GM21390 (cell line): ENCODE measurements around the gene WIZ.
A peak's percentile ranks its signal among the peaks of the same experiment; 100 is the strongest.

Experiments used
- ATAC-seq: cut with Tn5 transposase; IDR thresholded peaks from one replicate; pipeline ENCODE4 v1.9.1; 2021; ENCODE audit not compliant: unreplicated experiment

The WIZ gene

DNA sequence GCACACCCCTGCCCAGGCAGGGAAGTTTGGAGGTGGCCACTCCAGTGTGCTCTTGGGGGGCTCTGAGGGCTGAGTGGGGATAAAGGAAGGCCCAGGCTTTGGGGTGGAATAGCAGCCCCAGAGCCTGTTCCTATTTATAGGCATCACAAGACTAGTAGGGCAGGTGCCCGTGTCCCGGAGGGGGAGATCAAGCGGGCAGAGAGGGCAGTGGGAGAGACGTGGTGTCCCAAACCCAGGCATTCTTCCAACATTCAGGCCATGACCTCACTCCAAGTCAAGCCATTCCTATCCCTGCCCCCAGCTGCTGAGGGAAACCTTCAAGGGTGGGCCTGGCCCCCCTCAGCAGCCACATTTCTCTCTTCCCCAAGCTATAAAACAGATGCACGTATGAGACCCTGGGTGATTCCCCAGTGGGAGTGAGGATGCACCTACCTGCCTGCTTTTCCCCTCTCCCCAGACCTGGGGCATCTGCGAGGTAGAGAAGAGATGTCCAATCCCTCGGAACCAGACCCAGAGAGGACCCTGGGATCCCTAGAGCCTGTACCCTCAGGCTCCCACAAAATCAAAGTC lies 3.9 kb downstream of the WIZ start:
- no peak for ATAC-seq

DNA sequence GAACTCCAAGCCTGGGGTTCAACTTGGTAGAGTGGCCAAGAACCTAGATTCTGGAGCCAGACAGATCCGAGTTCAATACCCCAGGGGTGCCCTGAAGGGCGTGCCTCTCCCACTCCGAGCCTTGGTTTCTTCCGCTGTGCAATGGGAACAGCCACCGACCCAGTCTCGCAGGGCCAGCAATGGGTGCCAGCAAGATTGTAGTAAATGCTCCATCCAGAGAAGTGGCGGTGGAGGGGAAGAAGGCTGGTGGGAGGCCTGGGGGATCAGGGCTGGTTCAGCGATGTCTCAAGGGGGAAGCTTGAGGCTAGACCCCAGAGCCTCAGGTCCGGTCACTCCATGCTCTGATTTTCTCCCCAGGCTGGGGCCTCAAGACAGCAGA lies 4.5 kb downstream of the WIZ start:
- no peak for ATAC-seq

DNA sequence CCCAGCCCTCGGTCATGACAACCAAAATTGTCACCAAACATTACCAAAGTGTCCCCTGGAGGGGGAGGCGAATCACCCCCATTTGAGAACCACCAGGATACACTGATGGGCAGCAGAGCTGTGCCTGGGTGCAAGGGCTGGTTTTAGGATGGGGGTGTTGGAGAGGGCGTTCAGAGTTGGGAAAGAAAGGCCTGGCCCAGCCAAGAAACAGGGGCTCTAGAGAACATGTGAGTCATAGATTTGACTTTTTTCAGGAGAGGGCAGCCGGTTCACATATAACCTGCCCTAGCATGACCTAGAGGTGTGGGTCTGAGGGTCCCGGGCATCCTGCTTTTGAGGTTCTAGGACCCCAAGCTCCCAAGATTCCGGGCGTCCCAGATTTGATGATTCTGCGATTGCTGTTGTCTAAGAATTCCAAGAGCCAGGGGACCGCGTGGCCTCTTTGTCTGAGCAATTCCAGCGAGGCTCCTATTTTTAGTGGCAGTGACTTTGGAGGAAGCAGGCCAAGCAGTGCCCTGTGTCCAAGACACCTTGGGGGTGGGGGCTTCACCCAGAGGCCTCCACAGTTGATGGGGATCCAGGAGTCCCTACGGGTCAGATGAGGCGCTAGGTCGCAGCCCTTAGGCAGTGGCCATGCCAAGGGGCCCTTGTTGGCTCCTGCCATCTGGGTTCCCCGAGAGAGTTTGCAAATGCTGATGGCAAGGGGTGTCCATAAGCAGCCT lies 5.1 kb downstream of the WIZ start:
- ATAC-seq: no peak

DNA sequence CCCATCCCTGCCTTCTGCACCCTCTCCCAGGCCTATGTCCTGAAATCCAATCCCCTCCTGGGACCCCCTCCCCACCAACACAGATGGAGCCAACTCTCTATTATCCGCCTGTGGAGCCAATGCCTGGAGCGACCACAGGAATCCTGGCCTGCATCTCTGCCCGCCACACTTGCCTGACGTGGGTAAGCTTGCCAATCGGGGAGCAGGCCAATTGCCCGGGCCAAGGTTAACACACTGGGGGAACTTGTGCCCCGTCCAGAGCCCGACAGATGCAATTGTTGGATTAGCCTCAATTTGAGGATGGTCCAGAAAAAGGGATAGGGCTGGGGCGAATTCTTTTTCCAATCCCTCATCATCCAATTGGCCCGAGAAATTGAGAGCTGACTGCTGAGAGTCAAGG lies 5.9 kb downstream of the WIZ start:
- ATAC-seq: no peak

DNA sequence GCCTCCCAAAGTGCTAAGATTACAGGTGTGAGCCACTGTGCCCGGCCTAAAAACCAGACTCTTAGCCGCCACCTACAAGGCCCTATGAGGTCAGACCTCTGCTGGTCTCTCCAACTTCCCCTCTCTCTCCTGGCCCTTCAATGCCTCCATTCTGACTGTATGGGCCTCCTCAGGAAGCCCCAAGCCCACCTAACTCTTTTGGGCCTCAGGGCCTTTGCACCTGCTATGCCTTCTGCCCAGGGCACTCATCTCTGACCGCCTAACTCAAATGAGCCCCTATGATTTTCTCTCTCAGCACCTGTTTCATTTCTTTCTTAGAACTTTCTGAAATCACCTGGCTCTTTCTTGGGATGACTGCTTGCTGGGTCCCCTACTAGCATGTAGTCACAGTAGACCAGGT lies 6.4 kb downstream of the WIZ start:
- no peak for ATAC-seq

DNA sequence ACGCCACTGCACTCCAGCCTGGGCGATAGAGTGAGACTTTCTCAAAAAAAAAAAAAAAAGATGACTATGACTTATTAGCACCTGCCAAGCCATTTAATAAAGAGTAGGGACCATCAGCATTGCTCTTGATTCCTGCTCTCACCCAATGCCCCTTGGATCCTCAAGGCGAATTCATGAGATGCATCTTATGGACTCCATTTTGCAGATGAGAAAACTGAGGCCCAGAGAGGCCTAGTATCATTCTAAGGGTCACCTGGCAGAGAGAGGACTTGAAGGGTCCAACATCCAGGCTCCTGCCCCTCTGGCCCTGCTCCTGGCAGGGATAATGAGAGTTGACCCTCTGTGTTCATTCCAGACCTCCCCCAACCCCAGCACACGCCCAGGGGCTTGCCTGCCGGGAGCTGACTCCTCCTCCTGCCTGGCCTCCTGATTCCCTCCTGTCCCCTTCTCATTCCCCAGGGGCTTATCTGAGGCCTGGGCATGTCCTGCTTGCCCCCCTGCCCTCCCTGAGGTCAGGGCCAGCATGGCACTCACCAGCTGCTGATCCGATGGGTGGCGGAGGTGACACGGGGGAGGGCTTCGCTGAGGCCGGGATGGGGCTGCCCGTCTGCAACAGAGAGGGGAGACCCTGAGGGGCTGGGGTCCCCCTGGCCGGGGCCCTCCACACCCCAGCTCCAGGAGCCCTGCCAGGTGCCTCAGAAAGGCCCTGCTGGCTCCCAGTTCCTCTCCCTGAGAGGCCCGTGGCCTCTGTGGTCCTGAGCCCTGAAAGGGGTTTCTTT lies 7.4 kb downstream of the WIZ start:
- no peak for ATAC-seq

DNA sequence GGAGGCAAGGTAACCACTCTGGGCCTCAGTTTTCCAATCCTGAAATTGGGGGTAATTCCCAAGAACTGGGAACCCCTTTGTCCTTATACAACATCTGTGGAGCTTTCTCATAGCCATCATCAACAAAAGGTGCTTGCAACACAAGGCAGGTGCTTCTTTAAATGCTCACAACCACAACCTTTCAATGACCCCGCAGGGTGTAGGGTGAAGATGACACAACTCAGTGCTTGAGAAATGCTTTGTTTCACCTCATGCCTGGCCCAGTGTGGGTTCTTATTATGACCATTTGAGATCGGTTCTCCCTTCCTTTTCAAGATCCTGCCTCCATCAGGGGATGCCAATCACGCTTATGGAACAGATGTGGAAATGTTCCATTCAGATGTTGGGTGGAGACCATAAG lies 8.4 kb downstream of the WIZ start:
- ATAC-seq: no peak

DNA sequence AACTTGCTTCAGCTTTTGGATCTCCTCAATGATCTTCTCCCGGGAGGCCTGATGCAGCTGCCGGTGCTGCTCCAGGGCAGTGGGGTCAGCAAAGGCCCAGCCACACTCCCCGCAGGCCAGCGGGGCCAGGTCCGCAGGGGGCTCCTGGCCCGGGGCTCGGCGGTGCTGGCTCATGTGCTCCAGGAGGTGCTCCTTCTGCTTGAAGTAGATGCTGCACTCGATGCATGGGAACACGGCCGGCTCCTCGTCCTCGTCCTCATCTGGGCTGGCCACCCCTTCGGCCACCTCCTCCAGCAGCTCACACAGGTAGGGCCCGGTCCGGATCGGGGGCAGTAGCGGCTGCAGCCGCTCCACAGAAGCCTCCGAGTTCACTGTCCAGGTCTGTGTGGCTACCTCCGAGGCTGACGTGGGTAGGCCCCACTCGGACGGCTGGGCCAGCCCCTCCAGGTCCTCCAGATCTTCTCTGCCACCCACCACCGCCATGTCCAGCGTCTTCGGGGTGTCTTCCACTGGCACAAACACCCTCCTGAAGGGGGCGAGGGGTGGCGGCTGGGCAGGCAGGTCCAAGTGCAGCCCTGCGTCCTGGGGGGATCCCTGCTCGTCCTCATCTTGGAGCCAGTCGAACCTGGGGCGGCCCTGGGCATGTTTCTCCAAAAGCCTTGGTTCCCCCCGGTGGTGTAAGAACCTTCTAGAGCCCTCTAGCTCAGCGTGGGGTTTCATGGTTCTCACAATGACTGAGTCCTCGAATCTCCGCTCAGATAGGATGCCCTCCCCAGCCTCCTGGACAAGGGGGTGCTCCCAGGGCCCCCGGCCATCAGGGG lies 9.7 kb downstream of the WIZ start:
- no peak for ATAC-seq

DNA sequence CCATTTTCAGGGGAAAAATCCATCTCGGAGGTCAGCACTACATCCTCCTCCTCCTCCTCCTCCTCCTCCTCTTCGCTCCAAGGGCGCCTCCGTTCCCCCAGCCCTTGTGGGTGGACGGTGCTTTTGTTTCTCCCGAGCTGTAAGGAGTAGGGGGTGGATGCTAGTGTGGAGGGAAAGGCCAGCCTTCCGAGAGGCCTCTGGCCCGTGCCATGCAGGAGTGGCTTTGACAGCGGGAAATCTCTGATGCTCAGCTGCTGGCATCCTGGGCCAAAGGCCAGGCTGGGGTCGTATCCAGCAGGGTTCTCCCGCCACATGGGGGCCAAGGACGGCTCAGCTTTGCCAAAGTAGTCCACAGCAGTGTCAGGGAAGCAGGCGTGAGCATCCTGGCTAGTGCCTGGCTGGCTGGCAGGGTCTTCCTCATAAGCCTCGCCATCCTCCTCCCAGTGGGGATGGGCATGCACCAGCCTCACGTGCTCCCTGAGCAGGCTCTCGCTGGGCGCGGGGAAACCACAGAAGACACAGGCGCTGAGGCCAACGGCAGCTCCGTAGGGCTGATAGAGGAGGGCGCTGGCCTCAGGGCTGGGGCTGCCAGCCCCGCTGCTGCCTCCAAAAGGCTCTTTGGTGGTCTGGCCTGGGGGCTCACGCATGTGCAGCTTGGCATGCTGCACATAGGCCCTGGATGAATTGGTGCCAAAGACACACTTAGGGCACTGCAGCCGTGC lies 10.5 kb downstream of the WIZ start:
- no peak for ATAC-seq

DNA sequence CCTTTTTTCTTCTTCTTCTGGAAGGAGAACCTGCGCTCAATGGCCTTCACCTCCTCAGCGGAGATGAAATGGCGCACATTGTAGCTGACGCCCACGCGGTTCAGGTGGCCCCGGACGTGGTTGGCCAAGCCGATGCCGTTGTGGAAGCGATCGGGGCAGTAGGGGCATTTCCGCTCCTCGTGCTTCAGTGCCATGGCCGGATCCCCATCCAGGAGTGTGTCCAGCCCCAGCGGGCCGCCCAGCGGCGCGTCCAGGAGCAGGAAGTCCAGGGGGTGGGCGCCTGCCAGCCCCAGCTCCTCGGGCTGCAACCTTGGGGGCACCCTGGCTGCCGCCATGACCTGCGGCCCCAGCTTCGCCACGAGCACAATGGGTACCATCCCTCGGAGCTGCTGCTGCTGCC lies 11.2 kb downstream of the WIZ start:
- ATAC-seq: no peak

DNA sequence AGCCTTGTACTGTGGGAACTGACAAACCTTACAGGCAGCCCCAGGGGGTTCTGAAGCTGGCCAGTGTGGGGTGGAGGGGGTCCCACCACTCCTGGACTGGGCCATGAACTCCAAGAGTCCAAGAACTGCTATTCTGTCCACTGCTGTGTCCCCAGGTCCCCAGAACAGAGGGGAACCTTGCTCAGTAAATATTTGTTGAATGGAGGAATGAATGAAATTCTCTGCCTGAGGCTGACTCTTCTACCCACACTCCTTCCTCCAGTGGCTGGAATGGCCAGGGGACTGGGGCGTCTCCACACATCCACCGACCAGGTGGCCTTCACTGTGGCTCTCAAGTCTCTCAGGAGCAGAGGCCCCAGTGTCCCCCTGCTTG lies 11.6 kb downstream of the WIZ start:
- ATAC-seq: no peak

DNA sequence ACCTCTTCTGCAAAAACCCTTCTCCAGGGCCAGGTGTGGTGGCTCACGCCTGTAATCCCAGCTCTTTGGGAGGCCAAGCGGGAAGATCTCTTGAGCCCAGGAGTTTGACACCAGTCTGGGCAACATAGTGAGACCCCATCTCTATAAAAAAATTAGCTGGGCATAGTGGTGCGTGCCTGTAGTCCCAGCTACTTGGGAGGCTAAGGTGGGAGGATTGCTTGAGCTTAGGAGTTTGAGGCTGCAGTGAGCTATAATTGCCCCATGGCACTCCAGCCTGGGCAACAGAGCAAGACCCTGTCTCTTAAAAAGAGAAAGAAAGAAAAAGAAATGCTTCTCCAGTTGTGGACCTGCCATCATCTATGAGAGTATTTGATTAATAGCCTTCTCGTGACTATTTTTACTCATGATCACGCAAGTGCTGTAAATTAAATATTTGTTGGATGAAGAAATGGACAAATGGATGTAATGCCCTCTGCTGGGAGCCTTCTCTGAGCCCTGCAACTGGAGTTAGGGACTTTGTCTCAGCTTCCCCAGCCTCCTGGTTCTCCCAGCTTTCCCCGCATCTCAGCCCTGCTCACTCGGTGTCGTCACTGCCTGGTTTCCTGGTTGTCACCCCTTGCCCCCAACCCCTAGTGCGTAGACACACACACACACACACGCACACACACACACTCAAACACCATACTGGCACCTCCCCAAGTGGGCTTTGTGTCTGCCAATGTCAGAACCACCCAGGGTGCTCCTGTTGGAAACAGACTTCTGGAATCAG lies 12.2 kb downstream of the WIZ start:
- no peak for ATAC-seq

DNA sequence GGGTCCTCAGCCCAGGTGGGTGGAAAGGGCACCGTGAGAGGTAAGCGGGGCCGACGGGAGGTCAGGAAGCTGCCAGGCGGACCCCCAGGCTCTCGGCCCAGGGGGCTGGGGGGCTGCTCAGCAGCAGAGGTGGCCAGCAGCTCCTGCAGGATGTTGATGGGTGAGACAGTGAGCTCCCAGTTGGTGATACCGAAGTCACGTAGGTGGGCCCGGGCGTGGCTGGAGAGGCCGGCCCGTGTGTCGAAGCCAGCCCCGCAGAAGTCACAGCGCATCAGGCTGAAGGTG lies 13.0 kb downstream of the WIZ start:
- no peak for ATAC-seq

DNA sequence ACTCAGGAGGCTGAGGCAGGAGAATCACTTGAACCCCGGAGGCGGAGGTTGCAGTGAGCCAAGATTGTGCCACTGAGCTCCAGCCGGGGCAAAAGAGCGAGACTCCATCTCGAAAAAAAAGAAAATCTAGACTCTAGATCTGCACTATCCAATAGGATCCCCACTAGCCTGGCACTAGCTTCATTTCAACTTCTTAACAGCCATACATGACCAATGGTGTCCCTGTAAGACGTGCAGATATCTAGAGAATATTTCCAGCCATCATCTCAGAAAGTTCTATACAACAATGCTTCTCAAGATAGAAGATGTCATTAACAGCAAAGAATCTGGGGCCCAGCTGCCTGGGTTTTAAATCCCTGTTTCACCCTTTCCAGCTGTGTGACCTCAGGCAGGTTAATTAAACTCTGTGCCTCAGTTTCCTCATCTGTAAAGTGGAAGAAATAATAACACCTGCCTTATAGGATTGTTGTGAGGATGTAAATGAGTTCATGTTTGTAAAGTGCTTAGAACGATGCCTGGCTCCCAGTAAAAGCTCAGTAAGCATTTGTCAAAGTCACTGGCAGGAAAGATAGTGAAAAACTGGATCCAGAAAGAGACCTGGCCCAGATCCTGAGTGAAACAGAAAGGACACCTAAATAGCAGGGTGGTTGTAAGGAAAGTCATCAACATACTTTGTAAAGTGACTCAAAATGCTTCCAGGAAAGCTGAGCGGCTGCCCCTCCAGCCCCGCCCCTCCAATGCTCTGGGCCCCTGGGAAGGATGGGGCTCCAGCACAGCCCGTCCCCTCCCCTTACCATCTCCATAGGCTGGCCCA lies 13.5 kb downstream of the WIZ start:
- no peak for ATAC-seq

DNA sequence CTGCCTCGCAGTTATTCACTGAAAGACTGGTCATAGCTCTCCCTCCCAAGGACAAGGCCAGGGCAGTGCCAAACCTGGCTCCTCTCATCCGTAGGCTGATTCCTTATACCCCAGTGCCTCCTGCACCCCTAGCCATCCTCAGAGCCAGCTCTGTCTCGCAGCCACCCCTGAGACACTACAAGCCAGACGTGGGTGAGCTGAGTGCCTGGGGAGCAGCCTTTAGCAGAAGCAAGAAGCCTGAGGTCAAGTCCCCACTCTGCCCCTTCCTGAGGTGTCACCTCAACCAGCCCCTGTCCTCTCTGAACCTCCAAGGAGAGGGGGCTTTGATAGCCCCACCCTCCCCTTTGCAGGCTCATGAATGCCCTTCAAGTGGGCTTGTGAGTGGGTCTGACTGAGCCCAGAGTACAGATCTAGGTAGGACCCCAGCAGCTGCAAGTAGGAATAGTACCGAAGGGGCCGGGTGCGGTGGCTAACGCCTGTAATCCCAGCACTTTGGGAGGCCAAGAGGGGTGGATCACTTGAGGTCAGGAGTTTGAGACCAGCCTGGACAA lies 16.2 kb downstream of the WIZ start:
- ATAC-seq: no peak

DNA sequence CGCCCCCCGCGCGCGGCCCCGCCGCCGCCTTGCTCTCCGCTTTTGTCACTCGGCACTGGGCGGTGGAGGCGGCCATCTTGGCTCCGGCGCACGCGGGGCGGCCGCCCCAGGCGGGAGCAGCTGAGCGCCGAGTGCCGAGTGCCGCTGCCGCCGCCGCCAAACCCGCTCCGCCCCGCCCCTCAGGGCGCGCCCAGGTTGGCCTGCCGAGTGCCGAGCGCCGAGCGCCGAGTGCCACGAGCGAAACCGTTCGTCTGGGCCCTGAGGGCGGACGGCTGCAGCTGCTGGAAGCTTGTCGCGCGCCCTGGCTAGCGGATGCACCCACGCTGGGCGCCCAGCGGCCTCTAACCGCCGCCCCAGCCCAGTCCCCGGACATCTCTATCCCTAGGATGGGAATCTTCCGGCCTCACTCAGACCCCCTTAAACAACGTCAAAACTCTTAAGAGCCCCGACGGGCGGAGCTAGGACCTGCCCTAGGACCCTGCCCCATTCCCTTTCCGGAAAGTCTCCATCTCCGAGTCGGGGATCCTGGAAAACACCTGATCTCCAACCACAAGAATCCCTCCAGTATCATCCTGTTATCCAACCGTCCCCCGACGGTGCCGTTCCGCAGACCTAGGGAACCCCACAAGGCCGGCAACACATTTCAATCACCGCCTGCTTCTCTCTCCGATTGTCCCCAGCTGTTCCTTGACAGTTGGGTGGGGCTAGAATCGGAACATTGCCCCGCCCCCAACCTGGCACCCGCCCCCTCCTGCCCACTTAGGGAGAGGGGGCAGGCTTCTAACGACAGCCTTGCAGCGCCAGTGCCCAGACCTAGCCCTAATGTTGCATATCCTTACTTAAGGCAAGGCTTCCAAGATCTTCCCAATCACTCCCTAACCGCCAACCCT lies 16.9 kb downstream of the WIZ start:
- ATAC-seq: peak; percentile 66

DNA sequence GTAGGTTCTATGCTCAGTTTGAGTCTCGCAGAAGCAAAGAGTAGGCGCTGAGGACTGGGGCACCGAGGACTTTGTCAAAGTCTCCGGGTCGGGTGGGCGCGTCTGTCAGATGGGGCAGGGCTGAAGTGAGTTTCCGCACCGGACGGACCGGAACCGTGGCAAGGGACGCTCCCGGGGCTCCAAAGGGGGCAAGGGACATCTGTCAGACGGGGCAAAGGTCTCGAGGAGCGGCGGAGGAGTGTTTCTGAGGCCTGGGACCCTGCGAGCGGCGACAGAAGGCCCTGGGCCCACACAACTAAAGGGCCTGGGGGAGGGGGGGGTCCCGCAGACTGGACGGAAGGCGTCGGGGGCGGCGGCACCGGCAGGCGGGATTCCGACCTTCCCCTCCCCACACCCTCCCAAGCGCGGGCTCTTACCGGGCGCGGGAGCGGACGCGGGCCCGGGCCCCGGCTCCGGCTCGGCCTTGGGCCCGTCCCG lies 17.7 kb downstream of the WIZ start:
- ATAC-seq: no peak

DNA sequence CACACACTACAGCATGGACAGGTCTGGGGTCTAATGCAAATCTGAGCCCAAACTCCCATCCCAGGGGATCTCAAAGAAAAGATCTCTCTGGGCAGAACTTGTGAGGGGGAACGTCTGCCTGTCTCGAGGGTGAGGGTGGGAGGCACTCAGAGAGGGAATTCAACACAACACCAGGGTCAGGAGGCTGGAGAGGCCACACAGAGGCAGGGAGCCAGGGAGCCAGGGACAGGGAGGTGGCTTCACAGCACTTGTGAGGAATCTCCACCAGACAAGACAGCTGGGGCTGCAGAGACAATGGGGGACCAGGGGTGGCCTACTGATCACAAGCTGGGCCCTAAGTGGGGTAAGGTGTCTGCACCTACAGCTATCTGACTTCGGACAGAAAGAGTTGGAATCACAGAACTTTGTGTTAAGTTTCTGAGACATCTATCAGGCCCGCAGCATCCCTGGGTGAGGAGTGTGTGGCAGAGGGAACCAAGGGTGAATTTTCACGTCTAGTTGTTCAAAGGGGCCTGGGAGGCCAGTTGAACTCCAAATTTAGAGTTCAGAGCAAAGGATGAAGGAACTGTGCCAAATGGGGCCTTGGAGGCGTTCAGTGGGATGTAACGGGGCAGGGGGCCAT lies 18.2 kb downstream of the WIZ start:
- ATAC-seq: no peak
